Osteocyte (in vitro differentiated cells): ENCODE data around the gene LGR6. TPM values are rescaled to one million over a fixed set of nuclear protein-coding genes. Genes with fewer than 3 reads are reported as not detected.

ENCODE experiments used
- DNase-seq: peaks from one replicate; pipeline ENCODE4 v3.0.0; 2021; ENCODE audit warnings: mixed read lengths; ENCODE audit not compliant: unreplicated experiment; ENCODE audit errors: extremely low spot score
- H3K27ac Mint-ChIP-seq: one replicate; pipeline ENCODE4 v1.8.0; 2021; ENCODE audit warnings: mild to moderate bottlenecking, mixed read lengths; ENCODE audit not compliant: unreplicated experiment
- H3K27me3 Mint-ChIP-seq: one replicate; pipeline ENCODE4 v1.8.0; 2021; ENCODE audit warnings: mixed read lengths; ENCODE audit not compliant: unreplicated experiment
- H3K36me3 Mint-ChIP-seq: one replicate; pipeline ENCODE4 v1.8.0; 2021; ENCODE audit warnings: mixed read lengths; ENCODE audit not compliant: unreplicated experiment
- H3K4me1 Mint-ChIP-seq: one replicate; pipeline ENCODE4 v1.8.0; 2021; ENCODE audit warnings: mixed read lengths; ENCODE audit not compliant: unreplicated experiment
- H3K4me3 Mint-ChIP-seq: one replicate; pipeline ENCODE4 v1.8.0; 2021; ENCODE audit warnings: mild to moderate bottlenecking, moderate library complexity, mixed read lengths; ENCODE audit not compliant: unreplicated experiment
- H3K9me3 Mint-ChIP-seq: one replicate; pipeline ENCODE4 v1.8.0; 2021; ENCODE audit warnings: mixed read lengths; ENCODE audit not compliant: unreplicated experiment
- CTCF ChIP-seq: fragments of 200-600 bp; sonication (generic); IDR thresholded peaks from 2 replicates; pipeline ENCODE4 v1.5.0; 2021; ENCODE audit warnings: antibody characterized with exemption, mild to moderate bottlenecking, moderate library complexity
- total RNA-seq: library from RNA; stranded (reverse); gene quantifications from 2 replicates; pipeline ENCODE4 v1.2.1, GENCODE V29; 2021

The LGR6 gene
- total RNA-seq, 1 donor from 2014 or later, result 9.9 TPM

DNA sequence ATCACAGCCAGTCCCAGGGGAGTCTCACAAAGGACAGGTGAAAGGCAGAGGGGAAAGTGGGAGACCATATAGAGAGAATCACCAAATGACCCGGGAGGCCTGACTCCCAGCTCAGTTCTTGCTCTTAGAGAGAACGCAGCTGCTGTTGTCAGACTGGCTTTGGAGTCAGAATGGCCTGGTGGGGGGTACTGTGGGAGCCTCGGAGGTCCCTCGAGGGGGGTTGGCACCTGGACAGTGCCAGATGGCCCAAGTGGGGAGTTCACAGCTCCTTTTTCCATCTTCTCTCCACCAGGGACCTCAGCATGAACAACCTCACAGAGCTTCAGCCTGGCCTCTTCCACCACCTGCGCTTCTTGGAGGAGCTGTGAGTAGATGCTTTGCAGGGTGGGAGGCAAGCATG lies 31.5 kb downstream of the LGR6 start:
- no peak overlapping the region for H3K27ac Mint-ChIP-seq
- TF ChIP-seq CTCF, result no peak
- H3K4me1 Mint-ChIP-seq, result peaks cover 23% of the 10 kb centered on the region
- no peaks in the 10 kb centered on the region for H3K9me3 Mint-ChIP-seq
- no peak for DNase-seq
- peaks cover 4% of the 10 kb centered on the region for H3K36me3 Mint-ChIP-seq
- H3K27me3 Mint-ChIP-seq, result no peaks in the 10 kb centered on the region
- no peak overlapping the region for H3K4me3 Mint-ChIP-seq

DNA sequence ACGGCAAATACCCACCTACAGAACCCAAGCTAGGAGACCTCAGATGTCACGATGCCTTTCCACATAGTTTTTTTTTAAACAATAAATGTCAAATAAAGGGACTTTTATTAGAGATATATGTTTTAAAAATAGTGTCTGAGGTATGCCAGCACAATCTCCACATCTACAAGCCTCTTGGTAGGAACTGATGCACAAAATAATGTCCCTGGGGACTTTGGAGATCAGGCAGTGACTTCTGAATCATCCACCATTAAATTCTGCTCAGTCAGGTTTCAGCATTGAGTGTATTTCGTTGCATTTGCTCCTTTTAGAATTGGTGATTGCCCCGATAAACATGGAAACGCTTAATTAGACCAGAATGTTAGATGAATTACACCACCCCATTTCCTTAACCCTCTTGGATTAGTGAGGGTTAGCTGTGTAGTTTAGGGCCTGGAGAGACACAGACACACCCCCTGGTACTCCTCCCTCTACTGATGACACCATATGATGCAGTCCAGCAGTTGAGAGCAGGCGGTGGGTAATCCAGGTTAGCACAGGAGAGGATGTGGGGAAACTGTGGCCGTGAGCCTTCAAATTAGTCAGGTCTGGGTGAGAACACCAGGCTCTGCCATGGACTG lies 33.6 kb downstream of the LGR6 start:
- peaks cover 12% of the 10 kb centered on the region for H3K4me1 Mint-ChIP-seq
- H3K27me3 Mint-ChIP-seq, result no peaks in the 10 kb centered on the region
- TF ChIP-seq CTCF, result no peak
- no peak for DNase-seq
- H3K9me3 Mint-ChIP-seq, result no peaks in the 10 kb centered on the region
- H3K27ac Mint-ChIP-seq, result no peak overlapping the region
- H3K4me3 Mint-ChIP-seq, result no peak overlapping the region
- peaks cover 7% of the 10 kb centered on the region for H3K36me3 Mint-ChIP-seq

DNA sequence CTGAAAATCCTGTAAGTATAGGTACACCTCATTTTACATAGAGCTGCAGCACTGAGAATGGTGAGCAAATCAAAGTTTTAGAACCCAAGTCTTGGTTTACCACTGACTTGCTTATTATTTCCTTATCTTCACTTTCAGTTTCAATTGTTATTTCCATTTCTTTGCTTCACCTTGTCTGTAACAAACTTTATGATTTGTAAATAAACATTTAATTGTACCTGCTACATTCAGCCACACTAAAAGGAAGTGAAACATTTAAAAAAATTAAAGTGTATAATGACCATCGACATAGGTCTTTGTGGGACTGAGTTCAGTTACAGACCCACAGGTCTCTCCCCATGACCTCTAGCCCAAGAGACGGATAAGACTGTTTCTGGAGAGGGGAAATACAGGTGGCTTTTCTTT lies 34.4 kb downstream of the LGR6 start:
- no peaks in the 10 kb centered on the region for H3K9me3 Mint-ChIP-seq
- no peaks in the 10 kb centered on the region for H3K27me3 Mint-ChIP-seq
- TF ChIP-seq CTCF, result no peak
- no peak for DNase-seq
- no peak overlapping the region for H3K4me3 Mint-ChIP-seq
- H3K36me3 Mint-ChIP-seq, result peaks cover 7% of the 10 kb centered on the region
- H3K27ac Mint-ChIP-seq, result no peak overlapping the region
- H3K4me1 Mint-ChIP-seq, result peaks cover 7% of the 10 kb centered on the region

- TF ChIP-seq CTCF, result no peak
- no peaks in the 10 kb centered on the region for H3K9me3 Mint-ChIP-seq
- H3K4me3 Mint-ChIP-seq, result no peak overlapping the region
- peaks cover 7% of the 10 kb centered on the region for H3K36me3 Mint-ChIP-seq
- H3K27ac Mint-ChIP-seq, result no peak overlapping the region
- no peaks in the 10 kb centered on the region for H3K27me3 Mint-ChIP-seq
- DNase-seq, result no peak
- H3K4me1 Mint-ChIP-seq, result peaks cover 8% of the 10 kb centered on the region
Measured at GRCh38 chr1:202228484-202229122, 35.0 kb downstream of the LGR6 start.

DNA sequence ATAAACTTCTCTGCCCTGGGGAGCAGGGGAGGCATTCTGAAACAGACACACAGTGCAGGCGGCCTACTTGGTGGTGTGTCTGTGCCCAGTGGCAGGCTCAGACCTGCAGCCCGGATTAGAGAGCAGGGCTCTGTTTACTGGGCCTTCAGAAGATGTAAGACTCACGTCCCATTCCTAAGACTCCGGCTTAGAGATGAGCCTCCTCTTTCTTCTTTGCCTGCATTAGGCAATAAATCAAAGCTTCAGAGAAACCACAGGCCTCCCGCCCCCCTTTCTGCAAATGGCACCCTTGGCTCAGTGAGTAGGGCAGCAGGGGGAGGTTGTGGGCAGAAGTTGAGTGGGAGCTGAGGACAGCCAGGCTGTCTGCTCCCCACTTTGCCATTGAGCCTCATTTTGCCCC lies 35.8 kb downstream of the LGR6 start:
- Mint-ChIP-seq H3K36me3 (peaks cover 7% of the 10 kb centered on the region), H3K27ac (no peak overlapping the region)

More for the DNA sequence above, 35.8 kb downstream of the LGR6 start:
- no peak for TF ChIP-seq CTCF
- DNase-seq, result no peak
- H3K9me3 Mint-ChIP-seq, result no peaks in the 10 kb centered on the region
- H3K4me3 Mint-ChIP-seq, result no peak overlapping the region
- no peaks in the 10 kb centered on the region for H3K27me3 Mint-ChIP-seq
- H3K4me1 Mint-ChIP-seq, result peaks cover 13% of the 10 kb centered on the region
